ENCODE results near the gene KDSR.

Gene KDSR

DNA sequence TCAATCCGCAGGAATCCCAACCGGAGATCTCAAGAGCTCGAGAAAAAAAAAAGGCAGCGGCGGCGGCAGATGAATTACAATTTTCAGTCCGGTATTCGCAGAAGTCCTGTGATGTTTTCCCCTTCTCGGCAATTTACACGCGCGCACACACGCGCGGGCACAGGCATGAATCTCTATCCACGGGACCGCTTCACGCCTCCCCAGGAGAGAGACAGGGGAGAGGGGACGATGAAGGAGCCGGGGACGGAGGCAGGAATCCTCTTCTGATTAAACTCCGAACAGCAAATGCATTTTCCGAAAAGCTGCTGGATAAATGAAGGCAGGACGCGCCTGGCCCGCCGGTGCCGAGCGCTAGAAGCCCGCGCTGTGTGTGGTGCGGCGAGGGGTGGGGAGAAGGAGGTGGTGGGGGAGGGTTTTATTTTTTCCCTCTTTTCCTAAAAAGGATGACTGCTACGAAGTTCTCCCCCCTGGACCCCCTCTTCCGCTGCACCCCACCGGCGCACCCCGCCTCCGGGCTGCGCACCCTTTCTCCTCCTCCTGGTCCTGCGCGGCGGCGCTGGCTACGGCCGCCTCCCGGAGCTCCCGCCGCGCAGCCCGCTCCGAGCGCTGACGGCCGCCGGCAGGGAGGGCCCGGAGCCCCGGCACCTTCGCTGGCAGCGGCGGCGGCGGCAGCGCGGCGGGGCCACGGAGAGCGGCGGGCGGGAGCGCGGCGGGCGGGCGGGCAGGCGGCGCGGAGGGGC, 47.5 kb downstream of the KDSR start, which contains the start of gene BCL2:
Gene BCL2 (minus strand): TSS at position 387 of the 740 bp plus-strand sequence.
- peaks cover 24% of the 10 kb centered on the region for H3K27me3 ChIP-seq (ENCODE audit: control insufficient read depth, insufficient read depth, low read length)
- no peaks in the 10 kb centered on the region for H3K9me3 ChIP-seq (replicated peaks; ENCODE audit: low read length)
- peaks cover 19% of the 10 kb centered on the region for H3K4me1 ChIP-seq (ENCODE audit: control insufficient read depth, insufficient read depth, low read length)
- peak within 1 kb of the TSS; percentile 64 for H3K9ac ChIP-seq (ENCODE audit: low read depth, low read length)
- H3K36me3 ChIP-seq (ENCODE audit: insufficient read depth, low read length): no peaks in the 10 kb centered on the region
- peak within 1 kb of the TSS; percentile 84 for H3K4me3 ChIP-seq (ENCODE audit: low read length)
- H3K4me2 ChIP-seq (ENCODE audit: low read length): peak within 1 kb of the TSS; percentile 99

DNA sequence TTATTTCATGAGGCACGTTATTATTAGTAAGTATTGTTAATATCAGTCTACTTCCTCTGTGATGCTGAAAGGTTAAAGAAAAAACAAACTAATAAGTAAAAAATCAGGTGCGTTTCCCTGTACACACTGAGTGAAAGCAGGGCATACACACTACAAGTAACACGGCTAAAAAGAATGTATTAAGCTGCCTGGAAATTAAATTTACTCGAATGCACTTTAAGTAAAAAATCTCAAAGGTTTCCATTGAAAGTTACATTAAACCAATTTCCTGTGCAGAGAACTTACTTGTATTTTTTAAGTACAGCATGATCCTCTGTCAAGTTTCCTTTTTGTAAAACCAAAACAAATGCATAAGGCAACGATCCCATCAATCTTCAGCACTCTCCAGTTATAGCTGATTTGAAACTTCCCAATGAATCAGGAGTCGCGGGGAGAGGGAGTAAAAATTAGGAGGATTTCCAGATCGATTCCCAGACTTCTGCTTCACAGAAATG, 48.1 kb downstream of the KDSR start:
- peaks cover 19% of the 10 kb centered on the region for H3K4me1 ChIP-seq (ENCODE audit: control insufficient read depth, insufficient read depth, low read length)
- H3K9ac ChIP-seq (ENCODE audit: low read depth, low read length): peak overlapping the region; percentile 53
- H3K27me3 ChIP-seq (ENCODE audit: control insufficient read depth, insufficient read depth, low read length): peaks cover 24% of the 10 kb centered on the region
- H3K36me3 ChIP-seq (ENCODE audit: insufficient read depth, low read length): no peaks in the 10 kb centered on the region
- peak overlapping the region; percentile 99 for H3K4me2 ChIP-seq (ENCODE audit: low read length)
- H3K9me3 ChIP-seq (replicated peaks; ENCODE audit: low read length): no peaks in the 10 kb centered on the region
- H3K4me3 ChIP-seq (ENCODE audit: low read length): peak overlapping the region; percentile 84

DNA sequence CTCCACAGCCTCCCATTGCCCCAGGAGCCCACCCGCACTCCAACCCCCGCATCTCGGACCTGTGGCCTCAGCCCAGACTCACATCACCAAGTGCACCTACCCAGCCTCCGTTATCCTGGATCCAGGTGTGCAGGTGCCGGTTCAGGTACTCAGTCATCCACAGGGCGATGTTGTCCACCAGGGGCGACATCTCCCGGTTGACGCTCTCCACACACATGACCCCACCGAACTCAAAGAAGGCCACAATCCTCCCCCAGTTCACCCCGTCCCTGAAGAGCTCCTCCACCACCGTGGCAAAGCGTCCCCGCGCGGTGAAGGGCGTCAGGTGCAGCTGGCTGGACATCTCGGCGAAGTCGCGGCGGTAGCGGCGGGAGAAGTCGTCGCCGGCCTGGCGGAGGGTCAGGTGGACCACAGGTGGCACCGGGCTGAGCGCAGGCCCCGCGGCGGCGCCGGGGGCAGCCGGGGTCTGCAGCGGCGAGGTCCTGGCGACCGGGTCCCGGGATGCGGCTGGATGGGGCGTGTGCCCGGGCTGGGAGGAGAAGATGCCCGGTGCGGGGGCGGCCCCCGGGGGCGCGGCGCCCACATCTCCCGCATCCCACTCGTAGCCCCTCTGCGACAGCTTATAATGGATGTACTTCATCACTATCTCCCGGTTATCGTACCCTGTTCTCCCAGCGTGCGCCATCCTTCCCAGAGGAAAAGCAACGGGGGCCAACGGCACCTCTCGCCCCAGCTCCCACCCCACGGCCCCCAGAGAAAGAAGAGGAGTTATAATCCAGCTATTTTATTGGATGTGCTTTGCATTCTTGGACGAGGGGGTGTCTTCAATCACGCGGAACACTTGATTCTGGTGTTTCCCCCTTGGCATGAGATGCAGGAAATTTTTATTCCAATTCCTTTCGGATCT, 48.8 kb downstream of the KDSR start:
- Histone ChIP-seq H3K9me3 (replicated peaks; ENCODE audit: low read length) (no peaks in the 10 kb centered on the region), H3K4me3 (ENCODE audit: low read length) (peak overlapping the region; percentile 84), H3K4me1 (ENCODE audit: control insufficient read depth, insufficient read depth, low read length) (peaks cover 19% of the 10 kb centered on the region), H3K27me3 (ENCODE audit: control insufficient read depth, insufficient read depth, low read length) (peaks cover 24% of the 10 kb centered on the region), H3K4me2 (ENCODE audit: low read length) (peak overlapping the region; percentile 99), H3K9ac (ENCODE audit: low read depth, low read length) (no peak overlapping the region), H3K36me3 (ENCODE audit: insufficient read depth, low read length) (no peaks in the 10 kb centered on the region)

DNA sequence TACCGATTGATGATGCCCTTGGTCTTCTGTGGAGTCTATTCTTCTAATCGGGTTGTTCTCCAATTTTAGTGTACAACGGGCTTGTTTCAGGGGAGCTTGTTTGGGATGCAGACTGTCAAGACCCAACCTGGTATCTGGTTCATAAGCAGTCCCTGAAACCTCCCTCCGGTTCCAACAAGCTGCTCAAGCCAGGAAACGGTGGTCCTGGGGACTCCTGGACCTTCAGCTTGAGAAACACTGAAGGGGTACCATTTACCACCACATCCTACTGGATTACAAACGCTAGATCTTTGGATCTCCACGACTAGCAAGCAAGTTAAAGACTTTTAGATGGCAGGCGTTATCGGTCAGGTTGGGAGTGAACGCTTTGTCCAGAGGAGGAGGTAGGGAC, 49.5 kb downstream of the KDSR start:
- peaks cover 15% of the 10 kb centered on the region for H3K4me1 ChIP-seq (ENCODE audit: control insufficient read depth, insufficient read depth, low read length)
- no peak overlapping the region for H3K9ac ChIP-seq (ENCODE audit: low read depth, low read length)

DNA sequence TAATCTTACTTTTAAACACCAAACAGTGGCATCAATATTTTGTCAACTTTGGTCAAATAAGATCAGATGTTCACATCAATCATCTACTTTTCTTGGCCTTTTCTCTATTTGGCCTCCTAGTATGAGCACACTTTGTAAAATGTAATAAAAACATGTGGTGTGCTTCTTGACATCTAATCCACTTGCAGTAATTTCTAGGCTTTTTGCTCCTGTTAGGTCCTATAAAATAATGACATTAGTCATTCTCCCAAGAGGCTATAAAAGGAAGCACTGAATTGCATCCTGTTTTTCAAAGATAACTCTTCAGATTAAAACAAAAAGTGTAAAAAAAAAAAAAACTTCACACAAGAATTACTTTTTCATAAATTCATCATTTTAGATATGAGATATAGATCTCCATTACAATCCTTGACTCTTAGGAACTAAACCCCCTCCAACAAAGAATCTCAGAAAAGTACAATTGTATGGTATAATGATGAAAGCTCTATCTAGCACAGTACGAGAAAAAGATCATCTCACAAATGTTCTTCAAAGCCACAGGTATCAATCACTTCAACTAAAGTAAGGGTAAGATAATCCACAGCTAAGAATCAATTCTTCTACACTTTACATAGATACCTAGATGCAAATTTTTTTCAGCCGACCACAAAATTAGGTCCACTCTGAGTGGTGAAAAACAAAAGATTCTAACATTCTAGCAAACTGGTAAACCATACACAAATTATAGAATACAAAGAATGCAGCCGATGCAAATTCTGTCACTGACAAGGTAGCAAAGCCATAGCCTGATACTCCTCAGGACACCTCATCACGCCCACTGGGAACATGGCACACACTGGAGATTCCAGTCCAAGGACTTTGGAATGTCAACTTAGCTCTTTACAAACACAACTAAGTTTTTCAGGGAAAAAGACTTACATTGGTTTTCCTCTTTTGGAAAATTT, 50.1 kb downstream of the KDSR start:
- Histone ChIP-seq H3K9ac (ENCODE audit: low read depth, low read length) (no peak overlapping the region), H3K4me2 (ENCODE audit: low read length) (no peak overlapping the region), H3K36me3 (ENCODE audit: insufficient read depth, low read length) (no peaks in the 10 kb centered on the region), H3K27me3 (ENCODE audit: control insufficient read depth, insufficient read depth, low read length) (peaks cover 24% of the 10 kb centered on the region), H3K4me1 (ENCODE audit: control insufficient read depth, insufficient read depth, low read length) (peaks cover 15% of the 10 kb centered on the region), H3K9me3 (replicated peaks; ENCODE audit: low read length) (no peaks in the 10 kb centered on the region), H3K4me3 (ENCODE audit: low read length) (no peak overlapping the region)

More for the DNA sequence above, 49.5 kb downstream of the KDSR start:
- Histone ChIP-seq H3K4me3 (ENCODE audit: low read length) (peak overlapping the region; percentile 84), H3K9me3 (replicated peaks; ENCODE audit: low read length) (no peaks in the 10 kb centered on the region), H3K4me2 (ENCODE audit: low read length) (peak overlapping the region; percentile 99), H3K36me3 (ENCODE audit: insufficient read depth, low read length) (no peaks in the 10 kb centered on the region), H3K27me3 (ENCODE audit: control insufficient read depth, insufficient read depth, low read length) (peaks cover 24% of the 10 kb centered on the region)

DNA sequence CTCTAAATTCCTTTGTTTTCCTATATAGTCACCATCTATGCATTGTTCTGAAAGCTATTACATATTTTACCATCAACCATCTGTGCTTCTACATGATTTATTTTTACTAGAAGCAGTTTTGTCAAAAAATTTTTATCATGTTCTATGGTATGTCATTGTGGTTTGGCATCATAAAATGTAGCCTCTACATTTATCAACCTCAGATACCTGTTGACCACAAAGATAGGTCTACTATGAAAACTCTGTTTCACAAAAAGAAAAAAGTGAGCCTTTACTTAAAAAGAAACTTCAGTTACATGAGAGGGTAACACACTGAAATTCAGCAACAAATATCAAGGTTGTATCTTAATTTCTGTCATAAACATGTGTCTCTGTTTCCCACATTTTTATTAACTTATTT, 51.1 kb downstream of the KDSR start:
- Histone ChIP-seq H3K4me2 (ENCODE audit: low read length) (no peak overlapping the region), H3K9ac (ENCODE audit: low read depth, low read length) (no peak overlapping the region), H3K27me3 (ENCODE audit: control insufficient read depth, insufficient read depth, low read length) (peaks cover 24% of the 10 kb centered on the region), H3K4me1 (ENCODE audit: control insufficient read depth, insufficient read depth, low read length) (peaks cover 15% of the 10 kb centered on the region), H3K9me3 (replicated peaks; ENCODE audit: low read length) (no peaks in the 10 kb centered on the region), H3K36me3 (ENCODE audit: insufficient read depth, low read length) (no peaks in the 10 kb centered on the region), H3K4me3 (ENCODE audit: low read length) (no peak overlapping the region)

DNA sequence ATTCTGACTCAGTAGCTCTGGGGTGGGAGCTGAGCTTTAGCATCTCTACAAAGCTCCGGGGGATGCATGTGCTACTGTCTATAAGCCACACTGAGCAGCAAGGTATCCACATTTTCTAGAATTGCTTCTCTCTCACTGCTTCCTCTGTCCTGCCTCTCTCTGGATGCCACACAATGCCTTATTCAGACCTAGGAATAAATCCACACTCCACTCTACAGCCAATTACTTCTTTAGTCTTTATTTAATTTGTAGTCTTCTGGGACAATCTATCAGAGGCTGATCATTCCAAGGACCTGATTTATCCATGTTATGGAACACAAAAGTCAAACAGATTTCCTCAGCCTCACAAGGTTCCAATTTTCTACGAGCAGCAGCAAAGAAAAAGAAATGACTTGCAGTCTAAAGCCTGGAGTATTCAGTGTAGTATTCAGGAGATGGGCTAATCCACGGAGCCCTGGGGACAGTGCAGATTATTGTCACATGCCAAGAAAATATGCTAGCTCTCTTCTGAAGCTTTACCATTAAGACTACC, 51.8 kb downstream of the KDSR start:
- Histone ChIP-seq H3K4me1 (ENCODE audit: control insufficient read depth, insufficient read depth, low read length) (peaks cover 15% of the 10 kb centered on the region), H3K4me2 (ENCODE audit: low read length) (no peak overlapping the region), H3K9me3 (replicated peaks; ENCODE audit: low read length) (no peaks in the 10 kb centered on the region), H3K9ac (ENCODE audit: low read depth, low read length) (no peak overlapping the region), H3K36me3 (ENCODE audit: insufficient read depth, low read length) (no peaks in the 10 kb centered on the region), H3K4me3 (ENCODE audit: low read length) (no peak overlapping the region), H3K27me3 (ENCODE audit: control insufficient read depth, insufficient read depth, low read length) (peaks cover 24% of the 10 kb centered on the region)

DNA sequence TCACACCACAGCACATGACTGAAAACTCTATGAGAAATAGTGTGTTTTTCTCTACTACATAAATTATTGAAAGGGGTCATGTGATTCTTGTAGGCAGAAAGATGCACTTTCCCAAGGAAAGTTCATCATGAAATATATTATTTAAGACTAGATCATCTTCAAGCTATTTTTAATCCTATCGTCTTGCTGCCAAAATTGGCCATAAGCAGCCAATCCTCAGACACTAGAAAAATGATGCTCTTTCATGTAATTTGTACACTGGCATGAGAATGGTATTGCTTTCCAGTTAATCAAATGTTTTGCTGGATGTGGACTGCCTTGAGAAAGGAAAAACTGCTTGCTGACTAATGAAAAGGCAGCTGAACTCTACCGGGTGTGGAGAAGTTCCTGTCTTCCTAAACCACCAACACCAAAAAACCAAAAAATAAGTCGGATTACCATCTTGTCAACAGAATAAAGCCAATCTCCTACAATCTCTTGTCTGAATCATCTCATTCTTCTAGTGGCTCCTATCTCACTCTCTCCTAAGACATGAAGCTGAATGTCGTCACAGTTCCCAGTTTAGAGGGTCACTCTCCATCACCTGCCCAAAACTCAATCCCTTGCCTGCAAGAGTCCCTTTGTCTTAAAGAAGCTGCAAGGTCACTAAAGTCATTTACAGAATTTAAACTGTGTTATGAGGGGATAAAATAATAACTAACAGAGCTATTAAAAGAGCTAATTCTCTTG, 52.8 kb downstream of the KDSR start:
- H3K27me3 ChIP-seq (ENCODE audit: control insufficient read depth, insufficient read depth, low read length): peaks cover 25% of the 10 kb centered on the region
- H3K36me3 ChIP-seq (ENCODE audit: insufficient read depth, low read length): no peaks in the 10 kb centered on the region
- peaks cover 14% of the 10 kb centered on the region for H3K4me1 ChIP-seq (ENCODE audit: control insufficient read depth, insufficient read depth, low read length)
- H3K4me3 ChIP-seq (ENCODE audit: low read length): no peak overlapping the region
- H3K9me3 ChIP-seq (replicated peaks; ENCODE audit: low read length): no peaks in the 10 kb centered on the region
- H3K4me2 ChIP-seq (ENCODE audit: low read length): no peak overlapping the region
- H3K9ac ChIP-seq (ENCODE audit: low read depth, low read length): no peak overlapping the region

DNA sequence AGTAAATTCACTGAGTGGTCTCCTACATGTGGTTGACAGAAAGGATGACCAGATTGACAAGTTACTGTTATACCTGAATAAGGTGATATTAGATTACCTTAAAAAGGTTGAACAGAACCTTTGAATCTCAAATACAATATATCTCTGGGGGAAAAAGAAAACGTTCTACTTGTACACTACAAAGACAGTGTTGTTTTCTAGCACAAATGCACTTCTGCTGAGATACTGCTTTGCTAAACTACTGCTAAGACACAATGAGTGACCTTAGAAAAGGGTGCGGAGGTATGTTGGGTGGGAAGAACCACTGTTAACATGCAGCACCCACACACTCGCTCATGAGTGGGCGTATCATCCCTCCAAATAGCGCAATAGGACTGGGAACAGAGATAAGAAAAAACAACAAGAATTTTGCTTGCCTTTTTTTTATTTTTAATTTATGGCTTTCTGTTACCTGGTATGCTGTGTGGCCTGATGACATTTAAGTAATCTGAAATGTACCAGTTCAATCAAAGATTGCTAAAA, 53.5 kb downstream of the KDSR start:
- Histone ChIP-seq H3K4me1 (ENCODE audit: control insufficient read depth, insufficient read depth, low read length) (peaks cover 7% of the 10 kb centered on the region), H3K4me2 (ENCODE audit: low read length) (no peak overlapping the region), H3K9me3 (replicated peaks; ENCODE audit: low read length) (no peaks in the 10 kb centered on the region), H3K4me3 (ENCODE audit: low read length) (no peak overlapping the region), H3K36me3 (ENCODE audit: insufficient read depth, low read length) (no peaks in the 10 kb centered on the region), H3K27me3 (ENCODE audit: control insufficient read depth, insufficient read depth, low read length) (peaks cover 21% of the 10 kb centered on the region), H3K9ac (ENCODE audit: low read depth, low read length) (no peak overlapping the region)

DNA sequence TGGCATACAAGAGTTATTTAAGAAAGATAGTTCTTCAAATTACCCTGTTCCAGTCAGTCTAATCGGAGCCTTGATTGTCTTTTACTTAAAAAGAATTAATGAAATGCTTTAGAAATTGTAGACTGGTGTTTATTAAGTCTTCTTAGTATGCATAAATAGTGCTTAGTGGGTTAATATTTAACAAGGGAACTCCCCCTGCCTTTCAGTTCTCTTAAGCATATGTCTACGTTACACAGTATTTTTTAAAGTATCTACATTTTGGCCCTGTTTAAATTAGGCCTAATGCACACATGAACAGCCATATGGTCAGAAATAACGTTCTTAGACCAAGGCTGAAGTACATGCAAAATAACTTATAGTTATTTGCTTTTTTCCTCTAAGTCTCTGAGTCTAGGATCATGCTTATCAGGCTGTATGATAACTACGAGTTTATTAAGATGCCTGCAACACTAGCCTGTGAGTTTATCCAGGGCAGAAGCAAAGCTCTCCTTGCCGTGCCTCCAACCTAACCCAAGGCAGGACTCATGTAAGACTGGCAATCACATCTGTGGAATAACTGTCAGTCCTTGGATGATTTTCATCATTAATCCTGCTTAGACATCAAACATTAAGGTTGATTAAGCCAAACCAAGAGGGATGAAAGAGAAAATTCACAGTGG, 54.1 kb downstream of the KDSR start:
- Histone ChIP-seq H3K27me3 (ENCODE audit: control insufficient read depth, insufficient read depth, low read length) (peaks cover 15% of the 10 kb centered on the region), H3K4me1 (ENCODE audit: control insufficient read depth, insufficient read depth, low read length) (peaks cover under 1% of the 10 kb centered on the region), H3K4me3 (ENCODE audit: low read length) (no peak overlapping the region), H3K9ac (ENCODE audit: low read depth, low read length) (no peak overlapping the region), H3K9me3 (replicated peaks; ENCODE audit: low read length) (no peaks in the 10 kb centered on the region), H3K36me3 (ENCODE audit: insufficient read depth, low read length) (no peaks in the 10 kb centered on the region), H3K4me2 (ENCODE audit: low read length) (no peak overlapping the region)
